Tibial artery (tissue), 4 donors: ENCODE data around the gene ITPRIPL2.

Experiments used
- DNase-seq, 2 donors: peaks; one replicate each; pipeline ENCODE4 v3.0.0-alpha.2; 2019
- H3K27ac ChIP-seq, 2 donors: fragments of 200-600 bp; sonication (generic) in 1 of 2; 1 replicate in 1 of 2; 2 replicates in 1 of 2; pipeline ENCODE4 v1.5.1; 2018 to 2019; ENCODE audit warnings: mild to moderate bottlenecking in 1 of 2
- H3K27me3 ChIP-seq, 2 donors: fragments of 200-600 bp; sonication (generic) in 1 of 2; one replicate each; pipeline versions ENCODE4 v1.5.1 to v1.6.0; 2016 to 2019
- H3K36me3 ChIP-seq, 3 donors: fragments of 200-600 bp; sonication (generic) in 2 of 3; one replicate each; pipeline ENCODE4 v1.5.1; 2016 to 2019; ENCODE audit warnings: mild to moderate bottlenecking in 2 of 3
- H3K4me1 ChIP-seq, 4 donors: fragments of 200-600 bp; sonication (generic) in 2 of 4; 1 replicate in 3 of 4; 2 replicates in 1 of 4; pipeline ENCODE4 v1.5.1; 2016 to 2019
- H3K4me3 ChIP-seq, 2 donors: fragments of 200-600 bp; sonication (generic) in 1 of 2; 1 replicate in 1 of 2; 2 replicates in 1 of 2; pipeline ENCODE4 v1.5.1; 2018 to 2019; ENCODE audit warnings: mild to moderate bottlenecking in 2 of 2
- H3K9me3 ChIP-seq, 3 donors: fragments of 200-600 bp; sonication (generic) in 1 of 3; one replicate each; pipeline ENCODE4 v1.5.1; 2016 to 2019
- CTCF ChIP-seq, 2 experiments: fragments of 200-600 bp in 1 of 2; fragments of 450-650 bp in 1 of 2; IDR thresholded peaks; one replicate each; pipeline ENCODE4 v1.5.1; 2017 to 2019; ENCODE audit warnings: antibody characterized with exemption in 2 of 2, mild to moderate bottlenecking in 1 of 2, moderate library complexity in 1 of 2
- intact Hi-C: fragments of 100-400 bp; cut with DNase I; formaldehyde crosslinking; loops from one replicate; pipeline ENCODE4 v1.15.0; 2023; ENCODE audit warnings: low total_unique reads

Gene ITPRIPL2

GRCh38 chr16:19162085-19162484, 48.3 kb downstream of the ITPRIPL2 start:
- Histone ChIP-seq H3K4me1 (no peaks in the 10 kb centered on the region), H3K27me3 (peaks cover 0 to 8% of the 10 kb centered on the region in 2 donors), H3K27ac (no peak overlapping the region), H3K4me3 (no peak overlapping the region), H3K36me3 (no peaks in the 10 kb centered on the region), H3K9me3 (no peaks in the 10 kb centered on the region)
- no peak for DNase-seq
- intact Hi-C loops = no loop called here
- TF ChIP-seq CTCF (IDR thresholded peaks at IDR 0.05) = no peak

- intact Hi-C loops = no loop called here
- Histone ChIP-seq H3K27me3 (peaks cover 0 to 16% of the 10 kb centered on the region in 2 donors), H3K4me1 (peaks cover 0 to 9% (median 8%) of the 10 kb centered on the region in 4 donors), H3K36me3 (no peaks in the 10 kb centered on the region), H3K4me3 (no peak overlapping the region), H3K9me3 (no peaks in the 10 kb centered on the region), H3K27ac (no peak overlapping the region)
- no peak for TF ChIP-seq CTCF (IDR thresholded peaks at IDR 0.05)
- DNase-seq = no peak
Observed at GRCh38 chr16:19163215-19163614, 49.5 kb downstream of the ITPRIPL2 start.

GRCh38 chr16:19164285-19164684, 50.5 kb downstream of the ITPRIPL2 start:
- peaks cover 0 to 27% of the 10 kb centered on the region in 2 donors for H3K27me3 ChIP-seq
- no peak overlapping the region for H3K4me3 ChIP-seq
- TF ChIP-seq CTCF (IDR thresholded peaks at IDR 0.05) = no peak
- DNase-seq = no peak
- no peaks in the 10 kb centered on the region for H3K9me3 ChIP-seq
- intact Hi-C loops = no loop called here
- peaks cover 0 to 19% (median 17%) of the 10 kb centered on the region in 4 donors for H3K4me1 ChIP-seq
- H3K27ac ChIP-seq = no peak overlapping the region
- no peaks in the 10 kb centered on the region for H3K36me3 ChIP-seq

GRCh38 chr16:19165101-19165500, 51.3 kb downstream of the ITPRIPL2 start:
- Histone ChIP-seq H3K27me3 (peaks cover 0 to 33% of the 10 kb centered on the region in 2 donors), H3K36me3 (no peaks in the 10 kb centered on the region), H3K27ac (no peak overlapping the region), H3K9me3 (no peaks in the 10 kb centered on the region), H3K4me1 (peaks cover 0 to 23% (median 17%) of the 10 kb centered on the region in 4 donors), H3K4me3 (no peak overlapping the region)
- intact Hi-C loops = no loop called here
- no peak for DNase-seq
- no peak for TF ChIP-seq CTCF (IDR thresholded peaks at IDR 0.05)

- Histone ChIP-seq H3K4me1 (peaks cover 0 to 23% (median 17%) of the 10 kb centered on the region in 4 donors), H3K27me3 (peaks cover 0 to 34% of the 10 kb centered on the region in 2 donors), H3K27ac (no peak overlapping the region), H3K36me3 (no peaks in the 10 kb centered on the region), H3K4me3 (no peak overlapping the region), H3K9me3 (no peaks in the 10 kb centered on the region)
- DNase-seq = no peak
- intact Hi-C loops = no loop called here
- no peak for TF ChIP-seq CTCF (IDR thresholded peaks at IDR 0.05)
Observed at GRCh38 chr16:19166500-19166899, 52.7 kb downstream of the ITPRIPL2 start.
